Raji (cell line): ENCODE data around the gene TSLP.

Source experiments
- POLR2A ChIP-seq: IDR thresholded peaks from 2 replicates; pipeline ENCODE4 v1.6.1; 2011; ENCODE audit warnings: low read depth, low read length, control low read depth; ENCODE audit not compliant: insufficient read depth

The TSLP gene

DNA sequence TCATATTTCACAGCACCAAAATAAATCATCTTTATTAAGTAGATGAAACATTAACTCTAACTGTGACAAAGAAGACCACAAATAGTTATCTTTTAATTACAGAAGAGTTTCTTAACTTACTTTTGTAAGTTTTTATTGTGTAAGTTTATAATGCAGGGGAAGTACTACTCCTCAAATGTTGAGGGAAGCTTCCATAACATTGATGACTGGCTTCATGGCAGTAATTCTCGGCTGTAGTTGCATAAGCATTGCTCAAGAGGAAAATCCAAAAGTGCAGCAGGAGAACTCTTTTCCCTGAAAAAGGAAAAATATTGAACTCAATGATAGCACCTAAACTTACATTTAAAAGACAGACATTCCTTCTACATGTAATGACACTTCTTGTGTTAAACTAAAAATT, 4.6 kb downstream of the TSLP start:
- no peak for TF ChIP-seq POLR2A

DNA sequence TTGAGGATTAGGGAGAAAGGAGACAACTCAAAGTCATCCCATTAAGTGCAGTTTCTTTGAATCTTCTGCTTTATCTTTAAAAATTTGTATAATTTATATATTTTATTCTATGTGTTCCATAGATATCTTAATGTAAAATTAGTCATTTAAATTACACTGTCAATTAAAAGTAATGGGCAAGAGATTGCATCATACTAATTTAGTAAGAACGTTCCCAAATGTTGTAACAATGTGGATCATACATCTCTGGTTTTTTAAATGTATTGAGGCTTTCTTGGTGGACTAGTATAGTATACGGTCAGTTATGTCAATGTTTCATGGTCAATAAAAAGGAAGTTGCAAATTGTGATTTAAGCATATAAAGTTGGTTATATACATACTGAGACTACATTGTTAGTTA, 6.2 kb downstream of the TSLP start:
- TF ChIP-seq POLR2A = no peak

- no peak for TF ChIP-seq POLR2A
These were observed 8.3 kb downstream of the TSLP start for GRCh38 chr5:111079846-111080245.

- TF ChIP-seq POLR2A = no peak
These were observed 11.8 kb downstream of the TSLP start for GRCh38 chr5:111083323-111083722.

GRCh38 chr5:111092062-111092853, 20.7 kb downstream of the TSLP start, which contains the start of gene WDR36:
WDR36 (plus strand) TSS chr5:111092348; CDS start chr5:111092457, 109 bp downstream.
- TF ChIP-seq POLR2A = peak; percentile 90

- TF ChIP-seq POLR2A = no peak
These were observed 24.5 kb downstream of the TSLP start for GRCh38 chr5:111095982-111096381.

DNA sequence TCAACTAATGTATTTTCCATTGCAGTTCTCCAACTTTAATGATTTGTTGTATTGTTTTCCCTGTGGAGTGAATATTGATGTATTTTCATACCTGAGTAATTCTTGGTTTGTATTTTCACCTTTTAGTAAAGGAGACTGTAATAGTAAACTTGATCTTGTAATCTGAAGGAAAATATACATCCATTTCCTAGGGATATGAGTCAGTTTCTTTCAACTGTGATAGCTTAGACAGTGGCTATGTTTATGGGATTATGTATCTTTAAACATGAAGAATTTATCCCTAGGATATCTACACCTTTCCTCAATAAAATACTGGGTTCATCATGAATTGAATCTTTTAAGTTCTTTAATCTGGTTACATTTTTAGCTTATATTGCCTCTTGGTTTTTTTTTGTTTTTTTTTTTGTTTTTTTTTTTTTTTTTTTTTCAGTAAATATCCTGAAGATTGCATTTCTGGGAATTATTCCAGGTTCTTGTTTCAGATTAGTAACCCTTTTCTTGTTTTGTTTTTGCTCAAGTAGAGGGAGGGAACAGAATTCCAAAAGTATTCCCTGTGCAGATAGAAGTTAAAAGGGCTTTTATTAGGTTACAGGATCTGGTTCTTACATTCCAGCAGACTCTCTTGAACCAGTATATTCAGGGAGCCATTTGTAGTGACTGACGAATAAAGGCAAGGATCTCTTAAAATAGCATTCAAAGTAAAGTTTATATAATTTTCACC, 27.7 kb downstream of the TSLP start:
- no peak for TF ChIP-seq POLR2A

GRCh38 chr5:111106320-111106948, 34.9 kb downstream of the TSLP start:
- TF ChIP-seq POLR2A = no peak

GRCh38 chr5:111107371-111107770, 35.9 kb downstream of the TSLP start:
- TF ChIP-seq POLR2A = no peak

GRCh38 chr5:111111956-111112355, 40.4 kb downstream of the TSLP start:
- no peak for TF ChIP-seq POLR2A

GRCh38 chr5:111113678-111114077, 42.2 kb downstream of the TSLP start:
- no peak for TF ChIP-seq POLR2A

GRCh38 chr5:111115229-111115628, 43.7 kb downstream of the TSLP start:
- no peak for TF ChIP-seq POLR2A

- no peak for TF ChIP-seq POLR2A
These were observed 45.0 kb downstream of the TSLP start for GRCh38 chr5:111116550-111116949.

DNA sequence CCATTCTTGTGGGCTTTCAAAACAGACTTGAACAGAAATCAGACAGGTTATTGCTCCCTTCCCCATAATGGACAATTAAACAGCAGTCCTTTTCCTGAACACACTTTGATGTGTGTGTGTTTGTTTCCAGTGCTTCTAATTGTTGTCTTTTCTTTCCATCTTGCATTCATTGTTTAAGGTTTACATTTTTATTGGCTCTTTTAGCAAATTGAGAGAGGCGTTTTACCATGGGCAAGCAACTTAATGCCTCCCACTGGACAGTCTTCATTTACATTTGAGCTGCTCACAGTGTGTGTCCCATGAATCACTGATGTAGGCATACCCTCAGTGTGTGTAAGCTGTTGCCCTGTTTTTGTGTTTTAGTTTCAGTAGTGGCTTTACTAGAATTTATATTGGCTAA, 45.6 kb downstream of the TSLP start:
- no peak for TF ChIP-seq POLR2A

- TF ChIP-seq POLR2A = no peak
These were observed 47.7 kb downstream of the TSLP start for GRCh38 chr5:111119221-111119620.

DNA sequence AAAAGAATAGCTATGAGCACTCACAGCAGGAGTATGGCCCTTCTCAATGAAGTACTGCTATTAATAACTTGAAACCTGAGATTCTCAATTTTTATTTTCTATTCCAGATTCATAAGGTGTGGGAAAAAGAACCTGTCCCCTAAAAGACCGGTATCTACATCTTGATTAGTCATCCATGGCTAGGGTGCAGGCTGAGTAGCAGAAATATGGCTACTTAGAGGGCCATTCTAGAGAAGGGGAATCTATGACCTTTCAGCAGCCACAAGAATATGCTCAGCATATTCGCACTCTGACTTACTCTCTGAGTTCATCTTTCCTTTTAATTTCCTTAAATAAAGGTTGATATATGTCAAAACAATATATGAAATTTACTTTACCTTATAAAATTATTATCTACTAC, 48.3 kb downstream of the TSLP start:
- TF ChIP-seq POLR2A = no peak
